GM21619 (cell line): Measurements from ENCODE around the gene WTIP.
"Not testable (repeated sequence)": the region's sequence is repeated elsewhere in the genome, so short reads cannot be mapped to it uniquely, and the experiment has no call there.

Source experiments
- ATAC-seq: cut with Tn5 transposase; IDR thresholded peaks from one replicate; pipeline ENCODE4 v1.9.1; 2021; ENCODE audit not compliant: unreplicated experiment

The WTIP gene

GRCh38 chr19:34502582-34503411 lies 21.2 kb downstream of the WTIP start:
- ATAC-seq: no peak

GRCh38 chr19:34503531-34504272 lies 22.1 kb downstream of the WTIP start:
- no peak for ATAC-seq

GRCh38 chr19:34504273-34504808 lies 22.8 kb downstream of the WTIP start:
- ATAC-seq: no peak

GRCh38 chr19:34504809-34505291 lies 23.3 kb downstream of the WTIP start:
- no peak for ATAC-seq

GRCh38 chr19:34505321-34506025 lies 23.9 kb downstream of the WTIP start:
- no peak for ATAC-seq

GRCh38 chr19:34506026-34506370 lies 24.4 kb downstream of the WTIP start:
- ATAC-seq: no peak

- no peak for ATAC-seq
Observed at GRCh38 chr19:34507414-34508067, 26.0 kb downstream of the WTIP start.

- no peak for ATAC-seq
Observed at GRCh38 chr19:34508540-34508939, 27.0 kb downstream of the WTIP start.

- not testable (repeated sequence) for ATAC-seq
Observed at GRCh38 chr19:34510904-34511303, 29.3 kb downstream of the WTIP start.

GRCh38 chr19:34512254-34512822 lies 30.8 kb downstream of the WTIP start:
- no peak for ATAC-seq

GRCh38 chr19:34513767-34514166 lies 32.2 kb downstream of the WTIP start:
- no peak for ATAC-seq

GRCh38 chr19:34519602-34520001 lies 38.0 kb downstream of the WTIP start:
- ATAC-seq: no peak

GRCh38 chr19:34523408-34523807 lies 41.9 kb downstream of the WTIP start:
- no peak for ATAC-seq

- no peak for ATAC-seq
Observed at GRCh38 chr19:34525001-34525400, 43.4 kb downstream of the WTIP start.

GRCh38 chr19:34534206-34534605 lies 52.6 kb downstream of the WTIP start:
- ATAC-seq: no peak

GRCh38 chr19:34539396-34539795 lies 57.8 kb downstream of the WTIP start:
- no peak for ATAC-seq

GRCh38 chr19:34540811-34541557 lies 59.4 kb downstream of the WTIP start:
- no peak for ATAC-seq

GRCh38 chr19:34549833-34550232 lies 68.3 kb downstream of the WTIP start:
- ATAC-seq: no peak

- no peak for ATAC-seq
Observed at GRCh38 chr19:34555447-34555846, 73.9 kb downstream of the WTIP start.

GRCh38 chr19:34556488-34556887 lies 74.9 kb downstream of the WTIP start:
- no peak for ATAC-seq
